Left renal cortex interstitium (tissue), 4 donors: ENCODE measurements around the gene MPND. TPM values are rescaled to one million over a fixed set of nuclear protein-coding genes. Genes with fewer than 3 reads are reported as not detected.
"Not testable (repeated sequence)": the region's sequence is repeated elsewhere in the genome, so short reads cannot be mapped to it uniquely, and the experiment has no call there.

Experiments
- DNase-seq, 4 donors: peaks; one replicate each; pipeline ENCODE4 v3.0.0-alpha.2; 2013; ENCODE audit warnings: low read depth in 4 of 4, low spot score in 2 of 4, missing footprints in 1 of 4
- polyA plus RNA-seq, 4 donors: library from polyadenylated mRNA; unstranded; fragments of 120-200 nt; gene quantifications; one replicate each; pipeline ENCODE4 v1.2.1, GENCODE V29; 2013; ENCODE audit not compliant: insufficient read length in 4 of 4

The MPND gene
- polyA plus RNA-seq, 4 donors: 21.8 to 36.6 (median 28.9) TPM

DNA sequence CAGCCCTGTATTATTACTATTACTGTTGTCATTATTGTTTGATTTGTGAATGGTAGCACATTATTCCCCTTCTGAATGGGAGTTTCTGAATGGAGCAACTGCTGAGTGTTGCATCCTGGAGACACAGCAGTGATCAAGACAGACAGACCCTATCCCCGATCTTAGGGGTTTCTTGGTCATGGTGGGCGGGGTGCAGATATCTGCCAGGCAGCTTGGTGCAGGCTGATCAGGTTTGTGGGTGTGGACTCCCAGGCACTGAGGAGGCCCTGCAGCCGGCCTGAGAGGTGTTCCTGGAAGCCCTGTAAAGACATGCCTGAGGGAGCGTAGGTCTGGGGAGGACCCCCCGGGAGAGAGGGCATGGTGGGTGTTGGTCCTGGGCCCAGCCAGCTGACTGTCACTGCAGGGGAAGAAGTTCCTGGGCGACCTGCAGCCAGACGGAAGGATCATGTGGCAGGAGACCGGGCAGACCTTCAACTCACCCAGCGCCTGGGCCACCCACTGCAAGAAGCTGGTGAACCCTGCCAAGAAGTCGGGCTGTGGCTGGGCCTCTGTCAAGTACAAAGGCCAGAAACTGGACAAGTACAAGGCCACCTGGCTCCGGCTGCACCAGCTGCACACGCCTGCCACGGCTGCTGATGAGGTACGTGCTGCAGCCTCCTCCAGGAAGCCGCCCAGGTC lies 2.1 kb downstream of the MPND start:
- no peak for DNase-seq

- no peak for DNase-seq
Measured at GRCh38 chr19:4346020-4346383, 2.6 kb downstream of the MPND start.

DNA sequence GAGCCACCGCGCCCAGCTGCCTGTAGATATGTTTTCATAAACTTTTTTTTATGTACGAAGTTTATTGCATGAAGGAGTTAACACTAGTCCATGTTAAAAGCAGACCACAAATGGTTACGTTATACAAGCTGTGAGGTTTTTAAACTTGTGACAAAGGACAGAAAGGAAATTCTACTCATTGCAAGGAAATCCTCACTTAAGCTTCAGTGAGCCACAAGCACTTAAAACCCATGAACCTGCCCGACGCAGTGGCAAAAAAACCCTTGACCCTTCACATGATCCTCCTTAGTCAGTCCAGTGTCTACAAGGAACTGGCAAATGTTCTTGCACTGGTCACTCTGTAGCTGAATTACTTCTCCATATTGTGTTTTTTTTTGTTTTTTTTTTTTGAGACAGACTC lies 4.2 kb downstream of the MPND start:
- no peak for DNase-seq

DNA sequence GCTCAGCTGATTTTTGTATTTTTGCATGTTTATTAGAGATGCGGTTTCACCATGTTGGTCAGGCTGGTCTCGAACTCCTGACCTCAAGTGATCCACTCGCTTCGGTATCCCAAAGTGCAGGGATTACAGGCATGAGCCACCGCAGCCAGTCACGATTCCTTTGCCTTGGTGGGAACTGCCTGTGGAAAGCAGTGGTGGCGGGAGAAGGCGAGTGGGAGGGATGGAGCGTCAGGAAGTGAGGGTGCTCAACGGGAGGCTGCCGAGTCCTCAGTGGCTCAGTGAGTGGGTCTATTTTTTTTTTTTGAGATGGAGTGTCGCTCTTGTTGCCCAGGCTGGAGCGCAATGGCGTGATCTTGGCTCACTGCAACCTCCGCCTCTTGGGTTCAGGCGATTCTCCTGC lies 5.9 kb downstream of the MPND start:
- not testable (repeated sequence) for DNase-seq

- no peak for DNase-seq
Measured at GRCh38 chr19:4350111-4350510, 6.7 kb downstream of the MPND start.

GRCh38 chr19:4350726-4351125 lies 7.4 kb downstream of the MPND start:
- DNase-seq: no peak

DNA sequence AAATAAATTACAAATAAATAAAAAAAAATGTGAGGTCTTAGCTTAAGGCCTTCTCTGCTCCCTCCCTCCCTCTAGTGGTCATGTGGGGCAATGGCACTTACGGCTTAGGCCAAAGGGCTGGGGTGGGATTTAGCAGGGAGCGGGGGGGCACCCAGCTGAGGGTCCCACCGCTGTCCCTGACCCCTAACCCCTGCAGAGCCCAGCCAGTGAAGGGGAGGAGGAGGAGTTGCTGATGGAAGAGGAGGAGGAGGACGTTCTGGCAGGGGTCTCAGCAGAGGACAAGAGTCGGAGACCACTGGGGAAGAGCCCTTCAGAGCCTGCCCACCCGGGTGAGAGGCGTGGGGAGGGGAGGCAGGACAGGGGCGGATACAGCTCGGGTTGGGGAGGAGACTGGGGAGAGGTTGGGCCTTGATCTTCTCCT lies 9.3 kb downstream of the MPND start:
- DNase-seq: no peak

DNA sequence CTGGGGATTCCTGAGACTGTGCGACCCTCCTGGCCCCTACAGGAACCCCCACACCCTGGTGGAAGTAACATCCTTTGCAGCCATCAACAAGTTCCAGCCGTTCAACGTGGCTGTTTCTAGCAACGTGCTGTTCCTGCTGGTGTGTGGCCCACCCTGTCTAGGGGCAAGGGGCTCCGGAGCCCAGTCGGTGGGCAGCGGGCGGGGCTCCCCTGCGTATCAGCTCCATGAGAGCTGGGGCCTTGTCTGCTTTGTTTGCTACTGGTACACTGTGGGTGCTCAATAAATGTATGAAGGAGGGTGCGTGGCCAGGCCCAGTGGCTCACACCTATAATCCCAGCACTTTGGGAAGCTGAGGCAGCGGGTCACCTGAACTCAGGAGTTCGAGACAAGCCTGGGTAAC lies 10.9 kb downstream of the MPND start:
- DNase-seq: no peak

DNA sequence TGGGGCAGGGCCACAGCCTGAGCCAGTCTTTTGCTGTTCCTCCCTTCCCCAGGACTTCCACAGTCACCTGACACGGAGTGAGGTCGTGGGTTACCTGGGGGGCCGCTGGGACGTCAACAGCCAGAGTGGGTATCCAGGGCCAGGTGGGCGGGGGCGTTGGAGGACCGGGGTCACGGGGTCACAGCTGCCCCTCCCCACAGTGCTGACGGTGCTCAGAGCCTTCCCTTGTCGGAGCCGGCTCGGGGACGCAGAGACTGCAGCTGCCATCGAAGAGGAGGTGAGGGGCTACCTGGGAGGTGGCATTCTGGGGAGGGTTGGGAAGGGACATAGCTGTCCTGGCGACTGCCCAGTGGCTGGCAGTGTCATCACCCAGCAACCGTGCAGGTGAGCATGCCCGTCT lies 11.5 kb downstream of the MPND start:
- DNase-seq: no peak

GRCh38 chr19:4357095-4357797 lies 13.9 kb downstream of the MPND start:
- DNase-seq: no peak

GRCh38 chr19:4357921-4358326 lies 14.6 kb downstream of the MPND start:
- DNase-seq: no peak

- DNase-seq: no peak
Measured at GRCh38 chr19:4358709-4359626, 15.6 kb downstream of the MPND start.

GRCh38 chr19:4359627-4360000 lies 16.3 kb downstream of the MPND start:
- no peak for DNase-seq

DNA sequence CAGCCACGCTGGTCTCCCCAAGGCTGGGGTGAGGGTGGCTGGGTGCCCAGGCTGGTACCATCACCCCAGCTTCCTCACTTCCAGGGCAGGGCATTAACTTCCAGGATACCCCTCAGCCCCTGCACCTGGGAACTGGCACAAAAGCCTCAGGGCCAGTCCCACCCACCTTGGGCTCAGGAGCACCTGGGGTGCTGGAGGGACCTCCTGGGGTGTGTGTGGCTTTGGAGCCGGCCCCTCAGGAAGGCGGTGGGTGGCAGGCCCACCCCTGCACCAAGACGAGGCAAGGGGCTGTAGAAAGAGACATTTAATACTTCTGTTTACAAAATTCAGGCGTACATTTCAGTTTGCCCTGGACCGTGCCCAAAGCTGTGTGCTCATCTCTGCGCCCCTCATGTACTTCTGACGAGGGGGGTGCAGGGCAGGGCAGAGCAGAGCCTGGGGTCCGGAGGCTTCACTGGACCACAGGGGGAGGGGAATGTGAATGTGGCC lies 16.8 kb downstream of the MPND start:
- DNase-seq: no peak

DNA sequence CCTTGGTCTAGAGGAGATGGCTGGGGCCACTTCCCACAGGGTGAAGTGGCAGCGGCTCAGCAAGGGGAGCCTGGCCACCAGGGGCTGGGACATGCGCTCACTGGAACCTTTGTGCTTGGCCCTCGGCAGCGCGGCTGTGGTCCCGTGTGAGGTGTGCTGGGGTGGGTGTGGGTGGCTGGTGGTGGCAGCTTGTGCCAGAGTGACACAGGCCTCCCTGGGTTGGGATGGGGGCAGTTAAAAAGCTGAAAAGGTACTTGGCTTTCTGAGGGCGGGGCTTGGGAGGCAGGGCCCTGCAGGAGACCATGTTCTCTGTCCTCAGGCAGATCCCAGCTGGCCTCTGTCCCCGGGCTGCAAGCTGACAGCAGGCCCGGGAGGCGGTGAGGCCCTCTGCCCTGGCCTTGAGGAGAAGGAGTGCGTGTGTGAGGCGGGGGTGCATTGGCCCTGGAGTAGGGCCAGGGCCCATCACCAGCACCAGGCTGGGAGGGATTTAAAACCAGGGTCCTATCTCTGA lies 17.3 kb downstream of the MPND start:
- DNase-seq: no peak

GRCh38 chr19:4361152-4362046 lies 18.0 kb downstream of the MPND start:
- DNase-seq: no peak

DNA sequence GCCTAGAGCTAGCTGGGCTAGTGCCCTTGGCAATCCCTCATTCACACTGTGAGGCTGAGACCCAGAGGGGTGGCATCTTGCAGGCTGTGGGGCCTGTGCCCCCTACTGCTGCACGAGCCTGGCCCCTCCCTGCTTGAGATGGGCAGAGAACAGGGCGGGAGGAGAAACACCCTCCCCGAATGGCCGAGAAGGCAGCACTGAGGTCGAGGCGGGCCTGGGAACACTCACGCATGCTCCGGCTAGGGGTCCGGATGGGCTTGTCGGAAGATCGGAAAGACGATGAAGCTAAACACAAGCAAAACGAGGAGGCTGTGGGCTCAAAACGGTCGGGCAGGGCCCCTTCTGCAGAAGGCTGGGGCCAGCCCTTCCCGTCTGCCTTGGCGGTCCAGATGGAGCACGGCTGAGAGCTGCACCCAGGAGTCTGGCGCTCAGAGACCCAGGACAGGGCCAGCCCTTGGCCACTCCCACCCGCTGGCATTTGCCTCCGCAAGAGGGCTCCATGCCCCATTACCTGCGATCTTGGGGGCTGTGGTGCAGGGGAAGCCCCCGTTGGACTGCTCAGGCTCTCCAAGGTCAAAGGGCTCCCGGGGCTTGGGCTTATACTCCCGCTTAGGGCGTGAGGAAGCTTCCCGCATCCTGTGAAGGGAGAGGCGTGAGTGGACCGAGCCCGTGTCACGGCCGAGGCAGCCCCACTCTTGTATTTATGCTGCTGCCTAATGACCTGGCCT lies 18.9 kb downstream of the MPND start:
- no peak for DNase-seq

- DNase-seq: no peak
Measured at GRCh38 chr19:4362831-4363545, 19.6 kb downstream of the MPND start.
